Astrocyte (in vitro differentiated cells and primary cell): ENCODE measurements around the gene GSTA1. TPM values are rescaled to one million over a fixed set of nuclear protein-coding genes. Genes with fewer than 3 reads are reported as not detected.
"Not testable (repeated sequence)": the region's sequence is repeated elsewhere in the genome, so short reads cannot be mapped to it uniquely, and the experiment has no call there.

Experiments
- DNase-seq: peaks from one replicate; pipeline ENCODE4 v3.0.0-alpha.2; 2010; ENCODE audit warnings: low read depth
- FAIRE-seq: peaks from 2 replicates; lab custom pipeline; 2011; peaks lifted over from hg19 to GRCh38; lab: Jason Lieb, UNC
- H2AFZ ChIP-seq: 2 replicates; pipeline ENCODE4 v1.6.0; 2012; ENCODE audit warnings: low read depth, low read length, inconsistent platforms
- H3K27ac ChIP-seq: 2 replicates; pipeline ENCODE4 v1.5.1; 2011; ENCODE audit warnings: low read depth, low read length, inconsistent platforms
- H3K27me3 ChIP-seq: 2 replicates; pipeline ENCODE4 v1.6.0; 2011; ENCODE audit warnings: low read length, inconsistent platforms; ENCODE audit not compliant: insufficient read depth
- H3K36me3 ChIP-seq: 2 replicates; pipeline ENCODE4 v1.5.1; 2011; ENCODE audit warnings: low read length, inconsistent platforms; ENCODE audit not compliant: insufficient read depth
- H3K4me1 ChIP-seq: 2 replicates; pipeline ENCODE4 v1.5.1; 2011; ENCODE audit warnings: low read length, inconsistent platforms; ENCODE audit not compliant: insufficient read depth
- H3K4me2 ChIP-seq: 2 replicates; pipeline ENCODE4 v1.6.0; 2012; ENCODE audit warnings: low read length, inconsistent platforms
- H3K4me3 ChIP-seq: 2 replicates; pipeline ENCODE4 v1.5.1; 2011; ENCODE audit warnings: low read depth, mild to moderate bottlenecking, low read length, inconsistent platforms; ENCODE audit not compliant: insufficient read depth
- H3K79me2 ChIP-seq: 2 replicates; pipeline ENCODE4 v1.6.0; 2012; ENCODE audit warnings: mild to moderate bottlenecking, low read length, inconsistent platforms; ENCODE audit not compliant: insufficient read depth
- H3K9ac ChIP-seq: 2 replicates; pipeline ENCODE4 v1.6.0; 2012; ENCODE audit warnings: mild to moderate bottlenecking, low read length, inconsistent platforms
- H3K9me3 ChIP-seq: 2 replicates; pipeline ENCODE4 v1.5.1; 2012; ENCODE audit warnings: low read depth, mild to moderate bottlenecking, low read length, inconsistent platforms; ENCODE audit not compliant: insufficient read depth
- H4K20me1 ChIP-seq: 2 replicates; pipeline ENCODE4 v1.6.0; 2012; ENCODE audit warnings: low read length, inconsistent platforms; ENCODE audit not compliant: insufficient read depth
- H3K27ac Mint-ChIP-seq: one replicate; pipeline ENCODE4 v1.8.0; 2021; ENCODE audit warnings: mild to moderate bottlenecking, mixed read lengths; ENCODE audit not compliant: unreplicated experiment
- H3K27me3 Mint-ChIP-seq: one replicate; pipeline ENCODE4 v1.8.0; 2021; ENCODE audit warnings: low read depth, mixed read lengths; ENCODE audit not compliant: unreplicated experiment
- H3K36me3 Mint-ChIP-seq: one replicate; pipeline ENCODE4 v1.8.0; 2021; ENCODE audit warnings: low read depth, mixed read lengths; ENCODE audit not compliant: unreplicated experiment
- H3K4me1 Mint-ChIP-seq: one replicate; pipeline ENCODE4 v1.8.0; 2021; ENCODE audit warnings: low read depth, mixed read lengths; ENCODE audit not compliant: unreplicated experiment
- H3K4me3 Mint-ChIP-seq: one replicate; pipeline ENCODE4 v1.8.0; 2021; ENCODE audit warnings: mild to moderate bottlenecking, moderate library complexity, mixed read lengths; ENCODE audit not compliant: unreplicated experiment
- H3K9me3 Mint-ChIP-seq: one replicate; pipeline ENCODE4 v1.8.0; 2021; ENCODE audit warnings: mild to moderate bottlenecking, mixed read lengths; ENCODE audit not compliant: unreplicated experiment
- CTCF ChIP-seq: IDR thresholded peaks from 2 replicates; pipeline ENCODE4 v1.5.1; 2011; ENCODE audit warnings: low read depth, mild to moderate bottlenecking, inconsistent platforms, low read length, moderate library complexity; ENCODE audit not compliant: insufficient read depth
- EZH2 ChIP-seq: IDR thresholded peaks from 2 replicates; pipeline ENCODE4 v1.6.1; 2012; ENCODE audit warnings: mild to moderate bottlenecking, low read length, inconsistent platforms; ENCODE audit not compliant: insufficient read depth
- total RNA-seq: library from RNA; stranded (reverse); gene quantifications from 2 replicates; pipeline ENCODE4 v1.2.1, GENCODE V29; 2021

GSTA1 gene
- total RNA-seq, 1 donor from 2014 or later: 0.39 TPM

GRCh38 chr6:52826513-52826912, 22.9 kb upstream of the GSTA1 start:
- Histone ChIP-seq H3K9me3 (no peaks in the 10 kb centered on the region), H3K27me3 (peaks cover 2% of the 10 kb centered on the region), H3K79me2 (no peaks in the 10 kb centered on the region), H4K20me1 (no peaks in the 10 kb centered on the region), H3K4me3 (no peak overlapping the region), H3K4me1 (no peaks in the 10 kb centered on the region), H2AFZ (no peak overlapping the region), H3K9ac (no peak overlapping the region), H3K36me3 (no peaks in the 10 kb centered on the region), H3K4me2 (no peak overlapping the region), H3K27ac (no peak overlapping the region)
- FAIRE-seq (no peak), DNase-seq (no peak)
- Mint-ChIP-seq H3K4me1 (no peaks in the 10 kb centered on the region), H3K36me3 (no peaks in the 10 kb centered on the region), H3K9me3 (peaks cover 17% of the 10 kb centered on the region), H3K27ac (no peak overlapping the region), H3K4me3 (no peak overlapping the region), H3K27me3 (peaks cover 5% of the 10 kb centered on the region)
- TF ChIP-seq CTCF (no peak), EZH2 (no peak)

DNA sequence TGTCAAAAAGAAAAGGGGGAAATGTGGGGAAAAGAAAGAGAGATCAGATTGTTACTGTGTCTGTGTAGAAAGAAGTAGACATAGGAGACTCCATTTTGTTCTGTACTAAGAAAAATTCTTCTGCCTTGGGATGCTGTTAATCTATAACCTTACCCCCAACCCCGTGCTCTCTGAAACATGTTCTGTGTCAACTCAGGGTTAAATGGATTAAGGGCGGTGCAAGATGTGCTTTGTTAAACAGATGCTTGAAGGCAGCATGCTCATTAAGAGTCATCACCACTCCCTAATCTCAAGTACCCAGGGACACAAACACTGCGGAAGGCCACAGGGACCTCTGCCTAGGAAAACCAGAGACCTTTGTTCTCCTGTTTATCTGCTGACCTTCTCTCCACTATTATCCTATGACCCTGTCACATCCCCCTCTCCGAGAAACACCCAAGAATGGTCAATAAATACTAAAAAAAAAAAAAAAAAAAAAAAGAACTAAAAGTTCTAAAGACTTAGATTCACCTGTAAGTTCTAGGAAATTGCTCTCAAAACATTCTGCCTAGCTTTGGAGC, 22.4 kb upstream of the GSTA1 start:
- H3K9me3 ChIP-seq, H3K4me1 ChIP-seq, H3K4me2 ChIP-seq, H3K36me3 Mint-ChIP-seq, H3K9ac ChIP-seq, H3K27me3 ChIP-seq, H3K4me1 Mint-ChIP-seq, H3K4me3 Mint-ChIP-seq, H3K4me3 ChIP-seq, H3K36me3 ChIP-seq, FAIRE-seq, DNase-seq, H3K79me2 ChIP-seq, H4K20me1 ChIP-seq, H3K27me3 Mint-ChIP-seq, H3K27ac Mint-ChIP-seq, H2AFZ ChIP-seq, H3K27ac ChIP-seq: not testable (repeated sequence)
- H3K9me3 Mint-ChIP-seq: peaks cover 17% of the 10 kb centered on the region

GRCh38 chr6:52825270-52825793, 21.7 kb upstream of the GSTA1 start:
- not testable (repeated sequence) for H3K9ac ChIP-seq, FAIRE-seq, H3K36me3 Mint-ChIP-seq, H3K4me2 ChIP-seq, H3K4me3 Mint-ChIP-seq, H3K4me1 Mint-ChIP-seq, H3K27me3 Mint-ChIP-seq, DNase-seq, H3K27me3 ChIP-seq, H2AFZ ChIP-seq, H3K4me1 ChIP-seq, H3K27ac ChIP-seq, H3K36me3 ChIP-seq, H3K9me3 ChIP-seq, H3K27ac Mint-ChIP-seq, H3K4me3 ChIP-seq, H4K20me1 ChIP-seq, H3K79me2 ChIP-seq
- peaks cover 21% of the 10 kb centered on the region for H3K9me3 Mint-ChIP-seq
